SK-N-MC (cell line): Measurements from ENCODE around the gene PFDN6.

Experiments used
- EZH2 ChIP-seq: fragments of 200-600 bp; sonication (generic); IDR thresholded peaks from one replicate; pipeline ENCODE4 v1.6.1; 2017; ENCODE audit warnings: antibody characterized with exemption
- FOXP2 ChIP-seq: optimal IDR thresholded peaks from 2 replicates; pipeline ENCODE3; 2011; ENCODE audit warnings: mild to moderate bottlenecking, moderate library complexity; ENCODE audit not compliant: insufficient read depth; ENCODE audit errors: extremely low read length, control extremely low read depth
- POLR2AphosphoS5 ChIP-seq: IDR thresholded peaks from 2 replicates; pipeline ENCODE4 v1.6.1; 2012; ENCODE audit warnings: mild to moderate bottlenecking, low read depth, low read length, borderline replicate concordance

DNA sequence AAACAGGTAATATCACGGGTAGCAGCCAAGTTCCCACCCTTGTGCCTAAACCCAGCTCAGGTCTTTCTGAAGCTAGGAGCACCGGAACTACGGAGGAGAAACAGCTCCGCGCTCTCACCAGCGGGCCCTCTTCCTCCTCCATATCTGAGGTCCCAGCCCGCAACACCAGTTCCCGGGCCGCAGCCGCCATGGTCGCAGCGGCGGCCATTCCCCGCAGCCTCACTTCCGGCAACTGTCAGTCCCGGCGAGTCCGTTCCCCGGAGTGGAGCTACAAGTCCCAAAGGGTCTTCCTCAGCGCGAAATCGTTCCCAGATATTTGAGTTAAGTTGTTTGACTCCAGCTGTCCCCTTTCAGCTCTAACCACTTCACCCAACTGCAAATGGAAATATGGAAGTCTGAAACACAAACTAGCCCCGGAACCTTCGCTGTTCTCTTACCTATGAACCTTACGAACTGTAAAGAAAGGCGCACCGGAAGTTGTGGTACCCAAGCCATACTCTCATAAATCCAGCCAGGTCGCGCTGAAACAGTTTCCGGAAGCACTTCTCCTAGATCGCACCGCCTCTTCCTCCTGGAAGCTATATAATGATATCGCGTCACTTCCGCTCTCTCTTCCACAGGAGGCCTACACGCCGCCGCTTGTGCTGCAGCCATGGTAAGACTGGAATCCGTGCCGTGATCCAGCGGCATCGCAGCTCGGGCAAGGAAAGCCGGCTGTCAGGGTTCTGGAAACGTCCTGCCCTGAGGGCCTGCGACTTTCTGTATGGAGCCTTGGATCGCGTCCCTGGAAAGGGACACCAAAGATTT, 17.7 kb upstream of the PFDN6 start, which contains the start of the genes RPS18 and VPS52:
- TF ChIP-seq POLR2AphosphoS5 = peak; percentile 100
- no peak for TF ChIP-seq EZH2
- peak; percentile 20 for TF ChIP-seq FOXP2
